Activated T-helper 1 cell treated with Interleukin-2 at 50 U/mL for 16 hours (primary cell): Measurements from ENCODE around the gene SLC30A7.
"Not testable (repeated sequence)": the region's sequence is repeated elsewhere in the genome, so short reads cannot be mapped to it uniquely, and the experiment has no call there.

Source experiments
- DNase-seq: peaks from one replicate; pipeline ENCODE4 v3.0.0-alpha.2; 2020; ENCODE audit warnings: low read depth

The SLC30A7 gene

DNA sequence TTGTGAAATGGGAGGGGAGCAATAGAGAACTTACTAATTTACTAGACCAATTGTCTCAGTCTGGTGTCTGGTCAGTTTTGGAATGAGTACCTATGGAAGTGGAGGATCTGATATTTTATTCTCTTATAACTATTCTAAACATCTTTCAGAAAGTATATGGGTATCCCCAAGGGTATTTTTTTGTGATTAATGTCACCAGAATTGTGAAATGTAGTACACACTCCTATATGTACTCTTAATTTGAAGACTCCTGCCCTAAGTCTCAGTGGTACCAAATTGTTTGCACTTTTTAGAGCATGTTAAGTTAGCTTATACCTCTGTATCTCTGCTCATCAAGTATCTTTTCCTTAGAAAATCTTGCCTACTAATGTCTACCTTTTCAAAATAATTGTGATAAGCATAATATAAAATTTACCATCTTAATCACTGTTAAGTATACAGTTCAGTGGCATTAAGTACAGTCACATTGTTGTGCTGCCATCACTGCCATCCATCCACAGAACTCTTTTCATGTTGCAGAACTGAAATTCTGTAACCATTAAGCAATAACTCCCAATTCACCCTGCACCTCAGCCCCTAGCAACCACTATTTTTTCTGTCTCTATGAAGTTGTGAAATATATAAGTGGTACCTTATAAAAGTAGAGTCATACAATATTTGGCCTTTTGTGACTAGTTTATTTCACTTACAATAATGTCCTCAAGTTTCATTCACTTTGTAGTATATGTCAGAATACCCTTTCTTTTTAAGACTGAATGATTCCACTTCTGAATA is 40.5 kb downstream of the SLC30A7 start:
- no peak for DNase-seq

DNA sequence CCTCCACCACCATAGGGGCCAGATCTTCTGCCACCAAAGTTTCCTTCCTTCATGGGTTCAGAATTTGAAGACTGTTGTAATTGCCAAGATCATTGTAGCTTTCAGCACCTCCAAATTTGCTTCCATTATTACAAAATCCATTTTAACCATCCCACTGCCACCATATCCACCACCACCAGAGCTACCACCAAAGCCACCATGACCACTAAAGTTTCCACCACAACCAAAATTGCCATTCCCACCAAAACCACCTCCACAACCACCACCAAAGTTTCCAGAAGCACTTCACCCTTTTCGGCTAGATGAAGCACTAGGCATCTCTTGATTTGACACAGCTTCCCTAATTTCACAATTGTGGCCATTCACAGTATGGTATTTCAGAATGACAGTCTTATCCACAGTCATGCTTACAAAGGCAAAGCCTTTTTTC is 45.2 kb downstream of the SLC30A7 start:
- DNase-seq, result no peak

- DNase-seq, result no peak
Measured at GRCh38 chr1:100941580-100942216, 45.8 kb downstream of the SLC30A7 start.

DNA sequence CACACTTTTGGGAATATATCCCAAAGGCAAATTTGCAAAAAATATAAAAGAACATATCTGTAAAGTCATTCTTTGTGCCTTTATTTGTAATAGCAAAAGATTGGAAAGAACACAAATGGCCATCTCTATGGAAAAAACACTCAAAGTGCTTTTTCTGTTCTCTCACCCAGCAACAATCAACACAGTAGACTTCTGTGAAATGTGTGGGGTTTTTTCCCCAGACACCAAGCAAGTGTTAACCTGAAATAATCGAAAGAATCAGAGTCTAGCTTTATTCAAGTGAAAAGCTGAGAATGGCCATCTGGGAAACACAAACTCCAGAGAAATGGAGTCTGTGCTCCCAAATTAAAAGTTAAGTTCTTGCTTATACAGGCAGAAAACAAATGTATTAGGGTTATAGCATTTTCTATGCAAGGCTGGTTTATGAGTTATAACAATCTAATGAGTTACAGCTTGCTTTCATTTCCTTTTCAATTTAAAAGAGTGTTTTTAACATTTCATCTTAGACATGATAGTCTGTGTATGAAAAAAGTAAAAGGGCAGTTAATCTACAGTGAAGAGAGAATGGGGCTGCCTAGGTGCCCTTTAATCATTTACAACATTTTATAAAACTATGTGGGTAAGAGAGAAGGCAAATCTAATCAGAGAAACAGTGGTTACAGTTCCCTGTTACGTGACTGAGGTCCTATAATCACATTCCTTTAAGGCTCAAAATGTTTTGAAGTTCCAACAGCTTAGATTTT is 46.6 kb downstream of the SLC30A7 start:
- no peak for DNase-seq

GRCh38 chr1:100943533-100943932 is 47.6 kb downstream of the SLC30A7 start:
- no peak for DNase-seq

GRCh38 chr1:100946064-100946463 is 50.2 kb downstream of the SLC30A7 start:
- DNase-seq, result not testable (repeated sequence)

DNA sequence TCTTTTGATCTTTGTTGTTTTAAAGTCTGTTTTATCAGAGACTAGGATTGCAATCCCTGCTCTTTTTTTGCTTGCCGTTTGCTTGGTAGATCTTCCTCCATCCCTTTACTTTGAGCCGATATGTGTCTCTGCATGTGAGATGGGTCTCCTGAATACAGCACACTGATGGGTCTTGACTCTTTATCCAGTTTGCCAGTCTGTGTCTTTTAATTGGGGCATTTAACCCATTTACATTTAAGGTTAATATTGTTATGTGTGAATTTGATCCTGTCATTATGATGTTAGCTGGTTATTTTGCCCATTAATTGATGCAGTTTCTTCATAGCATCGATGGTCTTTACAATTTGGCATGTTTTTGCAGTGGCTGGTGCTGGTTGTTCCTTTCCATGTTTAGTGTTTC is 51.9 kb downstream of the SLC30A7 start:
- not testable (repeated sequence) for DNase-seq

- not testable (repeated sequence) for DNase-seq
Measured at GRCh38 chr1:100948721-100949405, 53.0 kb downstream of the SLC30A7 start.

GRCh38 chr1:100949515-100950158 is 53.7 kb downstream of the SLC30A7 start:
- peak; percentile 67 for DNase-seq

- no peak for DNase-seq
Measured at GRCh38 chr1:100950337-100950736, 54.4 kb downstream of the SLC30A7 start.

- DNase-seq, result no peak
Measured at GRCh38 chr1:100950781-100951180, 54.9 kb downstream of the SLC30A7 start.

- DNase-seq, result no peak
Measured at GRCh38 chr1:100952104-100952745, 56.3 kb downstream of the SLC30A7 start.

DNA sequence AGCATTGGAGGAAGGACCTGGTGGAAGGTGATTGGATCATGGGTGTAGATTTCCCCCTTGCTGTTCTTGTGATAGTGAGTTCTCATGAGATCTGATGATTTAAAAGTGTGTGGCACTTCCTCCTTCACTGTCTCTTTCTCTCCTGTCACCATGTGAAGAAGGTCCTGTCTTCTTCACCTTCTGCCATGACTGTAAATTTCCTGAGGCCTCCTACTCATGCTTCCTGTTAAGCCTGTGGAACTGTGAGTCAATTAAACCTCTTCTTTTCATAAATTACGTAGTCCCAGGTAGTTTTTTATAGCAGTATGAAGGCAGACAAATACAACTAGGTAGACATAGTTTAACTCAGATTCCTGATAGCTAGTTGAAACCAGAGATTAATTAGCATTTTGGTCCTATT is 57.1 kb downstream of the SLC30A7 start:
- not testable (repeated sequence) for DNase-seq

- no peak for DNase-seq
Measured at GRCh38 chr1:100953960-100954730, 58.3 kb downstream of the SLC30A7 start.

GRCh38 chr1:100955322-100955721 is 59.4 kb downstream of the SLC30A7 start:
- no peak for DNase-seq

DNA sequence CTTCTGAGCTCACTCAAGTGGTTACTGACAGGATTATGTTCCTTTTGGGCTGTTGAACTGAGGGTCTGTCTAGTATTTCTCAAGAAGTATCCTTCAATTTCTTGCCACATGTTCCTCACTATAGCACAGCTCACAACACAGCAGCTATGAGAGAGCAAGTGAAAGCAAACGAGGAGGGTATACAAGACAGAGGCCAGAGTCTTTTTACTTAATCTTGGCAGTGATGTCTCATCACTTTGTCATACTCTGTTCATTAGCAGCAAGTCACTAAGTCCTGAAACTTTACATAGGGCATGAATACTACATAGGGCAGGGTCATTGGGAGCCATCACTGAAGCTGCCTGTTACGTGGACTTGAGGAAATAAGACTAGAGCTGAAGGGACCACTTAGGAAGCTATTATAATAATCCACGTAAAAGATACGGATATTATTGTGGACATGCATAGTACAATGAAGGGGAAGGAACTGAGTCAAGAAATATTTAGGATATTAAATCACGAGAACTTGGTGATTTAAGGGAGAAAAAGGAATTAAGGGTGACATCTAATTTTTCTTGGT is 63.7 kb downstream of the SLC30A7 start:
- no peak for DNase-seq

DNA sequence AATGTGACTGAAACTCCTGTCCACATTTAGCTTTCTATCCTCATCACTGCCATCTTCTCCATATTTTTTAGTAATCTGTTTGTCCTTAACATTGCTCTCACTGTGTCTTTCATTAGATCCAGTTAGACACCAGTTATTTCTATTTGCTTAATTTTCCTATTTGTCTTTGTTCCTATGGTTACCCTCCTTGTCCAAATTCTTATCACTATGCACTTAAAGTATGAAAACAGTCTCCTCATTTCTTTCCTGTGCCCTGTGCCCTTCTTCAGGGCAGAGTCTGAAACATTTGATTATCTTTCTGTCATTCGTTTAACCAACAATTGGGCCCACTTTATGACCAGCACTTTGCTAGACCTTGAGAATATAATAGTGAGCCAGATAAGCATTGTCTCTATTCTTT is 64.2 kb downstream of the SLC30A7 start:
- no peak for DNase-seq

DNA sequence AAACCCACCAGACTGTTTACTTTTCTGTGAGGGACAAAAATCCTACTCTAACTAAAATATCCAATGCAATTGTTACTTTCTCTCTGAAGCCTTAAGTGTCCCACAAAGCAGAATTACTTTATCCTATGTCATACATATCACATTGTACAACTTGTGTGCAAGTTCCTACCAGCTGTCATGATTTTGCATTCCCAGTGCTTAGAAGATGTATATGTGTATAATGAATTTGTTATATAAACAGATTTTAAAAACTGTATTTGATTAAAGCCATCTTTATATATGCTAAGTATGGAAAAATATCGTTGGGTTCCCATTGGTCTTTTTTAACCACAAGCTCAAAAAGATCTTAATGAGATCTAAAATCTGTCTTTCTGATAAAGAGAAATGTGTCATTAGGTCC is 72.7 kb downstream of the SLC30A7 start:
- no peak for DNase-seq

DNA sequence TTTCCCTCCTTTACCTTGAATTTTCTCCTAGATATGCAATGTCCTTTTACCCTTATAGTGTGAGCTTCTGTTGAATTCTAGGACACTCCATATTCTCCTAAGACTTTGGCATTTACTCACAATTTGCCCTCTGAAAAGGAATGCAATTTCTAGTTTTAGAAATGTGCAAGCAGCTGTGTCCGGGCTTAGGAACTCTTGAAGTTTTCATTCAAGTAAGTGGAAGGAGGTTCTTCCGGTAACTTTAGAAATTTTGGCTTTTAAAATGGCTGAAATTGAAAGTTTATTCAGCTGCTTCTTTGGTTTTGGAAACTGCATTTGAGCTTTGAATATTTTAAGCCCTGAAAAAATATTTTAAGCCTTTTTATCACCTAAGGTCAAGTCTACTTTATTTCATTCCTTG is 73.4 kb downstream of the SLC30A7 start:
- no peak for DNase-seq

- DNase-seq, result no peak
Measured at GRCh38 chr1:100971021-100971420, 75.1 kb downstream of the SLC30A7 start.
